RPMI7951 (cell line): ENCODE measurements around the gene GREB1L. TPM values are rescaled to one million over a fixed set of nuclear protein-coding genes. Genes with fewer than 3 reads are reported as not detected.
"Not testable (repeated sequence)": the region's sequence is repeated elsewhere in the genome, so short reads cannot be mapped to it uniquely, and the experiment has no call there.

Source experiments
- DNase-seq: peaks from one replicate; pipeline ENCODE4 v3.0.0-alpha.2; 2012; ENCODE audit warnings: low read depth
- total RNA-seq: library from RNA; depleted of rRNA; stranded (reverse); fragments of >200 nt; shearing (Covaris generic); gene quantifications from 2 replicates; pipeline ENCODE4 v1.2.3, GENCODE V29; 2014

Gene GREB1L
- total RNA-seq, 1 experiment from 2014 or later, result 0.24 TPM

- no peak for DNase-seq
These were observed 22.6 kb downstream of the GREB1L start for GRCh38 chr18:21264651-21265050.

DNA sequence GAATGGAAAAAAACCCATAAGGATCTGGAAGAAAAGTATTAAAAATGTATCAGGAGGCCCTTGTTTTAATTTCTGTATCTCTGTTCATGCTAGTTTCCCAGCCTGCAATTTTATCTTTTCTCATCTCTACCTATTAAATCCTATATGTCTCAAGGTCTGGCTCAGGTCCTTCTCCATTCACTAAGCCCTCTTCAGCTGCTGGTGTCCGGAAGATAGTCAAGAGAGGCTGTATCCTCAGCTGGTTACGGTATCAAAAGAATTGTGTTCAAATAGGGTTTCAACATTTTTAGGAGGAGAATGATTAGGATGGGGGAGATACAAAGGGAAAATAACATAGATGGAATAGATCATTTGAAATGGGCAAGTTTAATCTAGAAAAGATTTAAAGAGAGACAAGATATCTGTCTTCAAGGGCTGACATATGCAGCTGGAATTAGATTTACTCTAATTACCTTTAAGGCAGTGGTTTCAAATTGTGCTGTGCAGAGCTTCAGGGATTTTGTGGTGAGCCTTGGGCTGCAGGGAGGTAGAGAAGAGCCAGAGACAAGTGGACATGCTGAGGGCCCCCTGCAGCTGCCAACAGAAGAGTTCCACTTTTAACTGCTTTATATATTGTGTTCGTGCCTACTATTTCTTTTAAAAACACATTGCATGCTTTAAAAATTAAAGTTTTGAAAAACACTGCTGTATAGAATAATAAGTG lies 24.1 kb downstream of the GREB1L start:
- DNase-seq, result no peak

DNA sequence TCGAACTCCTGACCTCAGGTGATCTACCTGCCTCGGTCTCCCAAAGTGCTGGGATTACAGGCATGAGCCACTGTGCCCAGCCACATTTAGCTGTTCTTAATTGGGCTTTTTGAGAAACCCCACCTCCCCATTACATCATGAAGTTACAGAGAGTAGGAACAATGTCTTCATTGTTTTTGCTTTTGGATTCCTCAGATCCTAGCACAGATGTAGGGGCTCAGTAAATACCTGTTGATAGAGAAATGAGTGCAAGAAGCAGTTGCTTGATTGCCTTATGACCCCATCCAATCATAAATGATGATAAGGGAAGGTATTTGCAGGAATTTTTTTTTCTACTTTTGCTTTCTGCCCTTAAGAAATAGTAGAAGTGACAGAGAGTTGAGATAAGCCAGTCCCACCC lies 25.4 kb downstream of the GREB1L start:
- no peak for DNase-seq

GRCh38 chr18:21269349-21269748 lies 27.3 kb downstream of the GREB1L start:
- DNase-seq, result no peak

- no peak for DNase-seq
These were observed 28.4 kb downstream of the GREB1L start for GRCh38 chr18:21270453-21270852.

DNA sequence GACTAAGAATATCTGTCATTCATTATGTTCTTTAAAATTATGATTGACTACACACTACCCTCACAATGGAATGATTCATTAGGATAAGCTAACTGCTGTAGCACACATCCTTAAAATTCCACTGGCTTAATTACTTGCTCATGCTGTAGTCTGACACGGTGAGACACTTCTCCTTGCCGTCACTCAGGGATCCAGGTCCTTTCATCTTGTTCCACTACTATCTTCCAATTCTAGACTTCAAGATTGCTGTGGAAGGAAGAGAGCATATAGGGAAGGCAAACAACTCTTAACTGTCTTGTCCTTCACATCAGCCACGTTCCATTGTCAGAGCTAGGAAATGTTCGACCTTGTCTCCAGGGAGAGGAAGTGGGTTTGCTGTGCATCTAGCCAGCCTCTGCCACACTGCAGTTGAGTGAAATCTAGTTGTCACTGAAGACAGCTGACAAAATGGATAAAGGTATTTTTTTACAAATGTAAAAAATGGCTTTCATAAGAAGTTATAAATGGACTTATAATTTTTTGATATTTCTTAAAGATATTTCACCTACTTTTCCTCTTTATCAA lies 30.1 kb downstream of the GREB1L start:
- DNase-seq, result no peak

DNA sequence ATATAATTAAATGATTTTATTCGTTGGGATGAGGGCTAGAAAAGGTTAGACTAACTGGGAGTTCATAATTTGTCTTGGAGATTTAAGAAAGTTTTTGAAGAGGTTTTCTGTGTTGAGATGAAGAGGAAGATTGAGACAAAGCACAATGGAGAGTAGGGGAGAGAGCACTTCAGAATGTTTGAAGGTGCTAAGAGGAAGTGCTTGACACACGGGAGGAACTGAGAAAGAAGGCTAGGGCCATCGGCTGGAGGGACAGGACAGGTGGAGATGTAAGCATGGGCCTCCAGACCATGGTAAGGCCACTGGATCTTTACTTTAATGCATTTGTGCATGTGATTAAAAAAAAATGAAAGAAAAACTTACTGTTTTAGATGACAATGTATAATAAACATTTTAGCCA lies 31.5 kb downstream of the GREB1L start:
- no peak for DNase-seq

DNA sequence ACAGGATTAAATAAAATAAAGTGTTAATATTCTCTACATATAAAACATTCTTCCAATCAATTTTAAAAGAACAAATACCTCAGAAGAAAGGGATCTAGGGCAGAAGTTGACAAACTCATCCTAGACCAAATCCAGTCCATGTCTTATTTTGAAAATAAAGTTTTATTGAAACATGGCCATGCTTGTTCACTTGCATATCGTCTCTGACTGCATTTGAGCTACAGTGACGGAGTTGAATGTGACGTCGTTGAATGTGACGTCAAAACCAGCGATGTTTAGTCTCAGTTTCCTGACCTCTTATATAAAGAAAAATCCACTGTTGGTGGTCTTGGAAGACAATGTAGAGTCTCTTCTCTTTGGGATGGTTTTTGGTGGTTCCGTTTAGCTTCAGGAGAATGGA lies 33.6 kb downstream of the GREB1L start:
- no peak for DNase-seq

GRCh38 chr18:21277578-21277977 lies 35.5 kb downstream of the GREB1L start:
- no peak for DNase-seq

DNA sequence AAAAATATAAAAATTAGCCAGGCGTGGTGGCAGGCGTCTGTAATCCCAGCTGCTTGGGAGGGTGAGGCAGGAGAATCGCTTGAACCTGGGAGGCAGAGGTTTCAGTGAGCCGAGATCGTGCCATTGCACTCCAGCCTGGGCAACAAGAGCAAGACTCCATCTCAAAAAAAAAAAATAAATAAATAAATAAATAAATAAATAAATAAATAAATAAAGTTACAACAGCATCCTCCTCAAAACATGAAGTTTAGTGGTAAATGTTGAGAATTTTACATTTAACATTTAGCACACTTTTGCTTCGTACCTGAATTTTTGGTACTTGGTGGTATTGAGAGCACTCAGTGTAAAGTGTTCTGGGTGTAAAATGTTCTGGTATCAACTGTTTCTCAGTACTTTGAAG lies 36.2 kb downstream of the GREB1L start:
- not testable (repeated sequence) for DNase-seq

- DNase-seq, result no peak
These were observed 39.6 kb downstream of the GREB1L start for GRCh38 chr18:21281603-21282002.

GRCh38 chr18:21284540-21284939 lies 42.5 kb downstream of the GREB1L start:
- no peak for DNase-seq

DNA sequence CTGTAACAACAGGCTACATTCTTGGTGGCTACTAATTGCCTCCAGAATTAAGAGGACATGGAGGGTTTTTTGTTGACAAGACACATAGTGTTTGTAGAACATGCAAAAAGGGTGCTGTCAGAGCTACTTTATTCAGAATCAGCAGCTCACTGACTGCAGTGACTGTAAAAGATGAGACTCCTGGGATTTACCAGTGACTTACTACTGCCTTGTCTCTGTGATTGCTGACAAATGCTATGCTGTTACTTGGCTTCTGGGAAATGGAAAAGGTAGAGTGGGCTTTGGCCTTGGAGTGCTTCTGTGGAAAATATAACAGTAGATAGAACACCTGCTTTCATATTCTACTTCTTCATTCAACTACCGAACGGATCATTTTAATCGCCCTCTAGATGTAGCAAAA lies 47.8 kb downstream of the GREB1L start:
- DNase-seq, result no peak

- DNase-seq, result no peak
These were observed 49.1 kb downstream of the GREB1L start for GRCh38 chr18:21291106-21291505.

DNA sequence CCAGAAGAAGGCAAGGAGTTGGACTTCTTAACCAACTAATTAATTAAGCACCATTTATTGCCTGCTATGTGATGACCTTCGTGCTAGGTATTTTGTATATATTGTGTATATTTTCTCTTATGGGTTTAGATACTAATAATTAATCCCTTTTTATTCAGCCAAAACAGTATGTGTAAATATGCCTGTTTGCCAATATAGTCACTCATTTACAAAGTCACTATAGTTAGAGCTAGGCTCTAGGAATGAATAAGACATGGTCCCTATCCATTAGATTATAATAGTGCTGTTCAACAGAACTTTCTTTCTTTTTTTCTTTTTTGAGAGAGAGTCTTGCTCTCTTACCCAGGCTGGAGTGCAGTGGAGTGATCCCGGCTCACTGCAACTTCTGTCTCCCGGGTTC lies 51.4 kb downstream of the GREB1L start:
- DNase-seq, result no peak

DNA sequence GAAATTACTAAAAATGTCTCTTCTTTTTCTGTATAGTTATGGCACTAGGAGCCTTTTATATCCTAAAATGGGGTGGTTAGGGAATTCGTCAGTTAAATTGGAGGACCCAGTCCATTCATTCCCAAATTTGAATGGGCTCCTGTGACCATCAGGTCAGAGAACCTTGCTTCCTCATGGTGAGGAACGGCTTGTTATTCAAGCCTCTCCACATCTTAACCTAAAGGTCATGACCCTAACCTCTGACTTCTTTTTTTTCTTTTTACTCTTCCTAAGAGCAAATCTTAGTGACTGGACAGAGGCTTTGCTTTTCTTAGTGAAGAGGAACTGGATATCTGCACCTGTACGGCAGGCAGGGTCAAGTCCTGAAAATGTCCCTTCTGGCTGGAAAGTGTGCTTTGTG lies 53.1 kb downstream of the GREB1L start:
- no peak for DNase-seq

GRCh38 chr18:21296045-21296444 lies 54.0 kb downstream of the GREB1L start:
- no peak for DNase-seq

DNA sequence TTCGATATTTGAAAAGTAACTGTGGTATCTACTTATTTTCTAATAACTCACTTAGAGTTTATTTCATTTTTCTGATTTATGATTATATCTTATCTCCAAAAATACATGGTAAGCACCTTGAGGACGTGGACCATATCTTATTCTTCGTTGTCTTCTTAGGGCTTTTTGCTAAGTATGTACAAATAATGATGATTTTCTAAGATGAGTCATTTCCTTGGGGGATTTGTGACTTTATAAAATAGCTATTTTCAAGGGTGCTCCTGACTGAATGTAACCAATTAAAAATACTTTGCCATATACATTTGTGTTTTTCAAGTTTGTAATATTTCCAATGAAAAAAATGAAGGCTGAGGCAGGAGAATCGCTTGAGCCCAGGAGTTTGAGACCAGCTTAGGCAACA lies 56.3 kb downstream of the GREB1L start:
- DNase-seq, result no peak

- DNase-seq, result no peak
These were observed 58.2 kb downstream of the GREB1L start for GRCh38 chr18:21300035-21300907.

DNA sequence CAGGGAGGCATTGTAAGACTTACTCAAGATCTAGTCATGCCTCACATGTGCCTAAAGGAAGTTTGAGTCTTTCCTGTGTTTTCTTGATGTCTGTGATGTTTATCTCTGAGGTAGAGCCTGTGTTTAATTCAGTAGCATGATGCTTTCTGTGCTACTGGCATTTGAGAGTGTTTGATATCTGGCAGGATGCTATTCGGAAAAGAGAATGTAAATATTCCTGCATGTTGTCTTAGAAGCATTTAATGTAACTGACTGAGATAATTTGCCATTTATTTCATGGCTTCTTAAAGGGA lies 58.8 kb downstream of the GREB1L start:
- DNase-seq, result no peak

- DNase-seq, result no peak
These were observed 61.4 kb downstream of the GREB1L start for GRCh38 chr18:21303445-21303844.

GRCh38 chr18:21303895-21304294 lies 61.9 kb downstream of the GREB1L start:
- DNase-seq, result no peak

DNA sequence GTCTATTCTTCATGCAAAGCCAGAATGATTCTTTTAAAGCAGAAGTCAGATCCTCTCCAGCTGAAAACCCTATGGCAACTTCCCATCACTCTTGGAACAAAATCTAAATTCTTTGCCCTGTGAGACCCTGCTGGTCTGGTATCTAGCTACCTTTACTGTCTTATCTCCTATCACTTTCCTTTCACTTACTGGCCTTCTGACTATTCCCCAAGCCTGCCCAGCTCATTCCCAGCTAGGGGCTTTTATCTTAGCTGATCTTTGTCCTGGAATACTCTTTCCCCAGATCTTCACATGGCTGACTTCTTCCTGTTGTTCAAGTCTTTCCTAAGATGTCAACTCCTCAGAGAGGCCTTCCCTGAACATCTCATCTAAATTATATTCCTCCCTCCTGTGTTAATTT lies 63.6 kb downstream of the GREB1L start:
- DNase-seq, result no peak
